Islet precursor cell (in vitro differentiated cells): ENCODE results near the gene PALD1.

Experiments
- DNase-seq: peaks from one replicate; pipeline ENCODE4 v3.0.0-alpha.2; 2018

PALD1 gene

DNA sequence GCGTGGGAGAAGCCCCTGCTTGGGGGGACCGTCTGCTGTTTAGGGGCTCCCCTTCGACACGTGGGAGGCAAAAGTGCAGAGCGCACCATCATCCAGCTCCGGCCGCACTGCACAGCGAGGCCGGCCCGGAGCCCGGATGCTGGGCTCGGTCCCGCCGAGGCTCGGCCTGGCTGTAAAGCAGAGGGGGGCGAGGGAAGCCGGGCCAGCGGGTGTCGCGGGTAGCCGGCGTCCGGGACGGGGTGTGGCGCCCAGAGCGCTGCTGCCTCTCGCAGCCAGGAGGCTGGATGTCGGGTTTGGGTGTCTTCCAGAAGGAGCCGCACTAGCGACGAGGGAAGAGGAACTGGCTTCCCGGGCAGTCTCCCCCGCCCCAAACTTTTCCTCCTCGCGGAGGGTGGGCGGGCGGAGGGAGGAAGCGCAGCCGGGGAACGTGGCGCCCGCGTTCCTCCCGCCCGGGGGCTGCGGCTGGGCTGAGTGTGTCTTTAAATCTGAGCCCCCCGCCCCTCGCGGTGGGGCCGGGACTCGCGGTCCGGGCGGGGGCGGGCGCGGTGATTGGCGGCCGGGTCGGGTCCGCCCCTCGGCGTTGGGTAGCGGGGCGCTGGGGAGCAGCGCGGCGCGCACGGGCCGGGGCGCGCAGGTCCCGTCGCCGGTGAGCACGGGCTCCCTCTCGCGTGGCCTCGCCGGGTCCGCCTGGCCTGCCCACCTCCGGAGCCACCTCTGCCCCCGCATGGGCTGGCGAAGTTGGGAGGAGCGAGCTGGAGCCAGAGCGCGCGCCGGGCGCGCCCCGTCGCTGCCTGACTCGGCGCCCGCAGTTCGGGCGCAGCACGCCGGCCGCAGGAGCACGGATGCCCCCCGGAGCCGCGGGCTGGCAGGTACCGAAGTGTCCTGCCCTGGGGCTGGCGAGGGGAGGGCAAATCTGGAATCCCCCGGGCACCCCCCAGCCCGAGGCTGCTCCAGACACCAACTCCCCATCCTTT, at the start of gene PALD1:
TSS of gene PALD1 (plus strand) at position 577 of the 974 bp plus-strand sequence. CDS start 47,185 bp downstream, outside the sequence.
- peak; percentile 82 for DNase-seq

DNA sequence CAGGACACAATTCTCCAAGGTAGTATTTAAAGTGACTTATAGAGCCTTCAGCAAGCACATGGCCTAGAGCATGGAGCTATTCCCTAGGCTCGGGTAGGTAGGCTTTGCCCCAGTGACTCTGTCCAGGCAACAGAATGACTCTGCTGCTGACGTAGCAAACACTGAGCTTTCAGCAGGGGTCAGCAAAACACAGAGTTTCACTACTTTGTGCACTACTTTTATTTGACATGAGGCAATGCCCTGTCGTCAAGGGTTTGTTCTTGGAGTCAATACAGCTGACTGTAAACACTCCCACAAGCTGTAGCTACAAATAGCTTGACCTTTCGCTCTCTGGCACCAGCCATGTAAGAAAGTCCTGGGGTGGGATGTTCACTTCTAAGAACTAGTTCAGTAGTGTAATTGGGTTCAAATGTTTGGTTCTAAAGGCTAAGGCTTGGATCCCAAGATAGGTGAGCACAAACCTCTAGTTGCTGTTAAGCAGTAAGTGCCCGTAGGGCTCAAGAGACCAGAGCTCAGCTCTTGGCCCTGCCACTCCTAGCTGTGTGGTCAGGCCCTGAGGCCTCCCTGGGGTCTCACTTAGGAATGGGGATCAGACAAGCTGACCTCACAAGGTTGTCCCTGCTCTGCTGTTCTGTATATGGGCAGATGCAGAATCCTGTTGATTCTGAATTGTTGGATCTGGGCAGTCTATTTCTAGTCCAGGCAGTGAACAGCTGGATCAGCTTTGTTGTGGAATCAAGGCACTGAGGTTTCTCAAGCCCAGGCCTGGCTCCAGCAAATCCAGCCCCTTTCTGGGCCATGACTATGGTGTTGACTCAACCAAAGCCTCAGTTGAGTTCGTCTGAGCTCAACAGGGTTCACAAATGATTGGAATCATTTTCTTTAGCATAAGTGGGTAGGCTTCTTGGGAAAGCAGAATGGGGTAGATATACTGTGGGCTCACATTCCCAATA, 47.8 kb upstream of the PALD1 start:
- DNase-seq: peak; percentile 61

DNA sequence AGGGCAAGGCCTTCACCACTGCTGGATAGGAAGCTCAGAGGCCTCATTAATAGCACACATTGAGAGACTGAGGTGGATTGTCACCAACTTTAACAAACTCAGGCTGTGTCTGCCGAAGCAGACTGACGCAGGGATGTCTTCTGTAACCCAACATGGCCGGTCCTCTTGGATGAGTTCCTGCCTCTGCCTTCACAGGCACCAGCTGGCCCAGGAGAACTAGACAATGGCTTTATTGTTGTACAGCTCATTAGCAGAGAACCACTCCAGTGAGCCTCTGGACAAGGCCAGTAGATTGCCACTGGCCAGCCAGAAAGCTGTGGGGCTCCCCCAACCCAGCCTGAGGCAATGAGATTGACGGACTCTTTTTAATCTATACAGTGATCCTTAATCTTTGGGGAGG, 46.5 kb upstream of the PALD1 start:
- peak; percentile 75 for DNase-seq

DNA sequence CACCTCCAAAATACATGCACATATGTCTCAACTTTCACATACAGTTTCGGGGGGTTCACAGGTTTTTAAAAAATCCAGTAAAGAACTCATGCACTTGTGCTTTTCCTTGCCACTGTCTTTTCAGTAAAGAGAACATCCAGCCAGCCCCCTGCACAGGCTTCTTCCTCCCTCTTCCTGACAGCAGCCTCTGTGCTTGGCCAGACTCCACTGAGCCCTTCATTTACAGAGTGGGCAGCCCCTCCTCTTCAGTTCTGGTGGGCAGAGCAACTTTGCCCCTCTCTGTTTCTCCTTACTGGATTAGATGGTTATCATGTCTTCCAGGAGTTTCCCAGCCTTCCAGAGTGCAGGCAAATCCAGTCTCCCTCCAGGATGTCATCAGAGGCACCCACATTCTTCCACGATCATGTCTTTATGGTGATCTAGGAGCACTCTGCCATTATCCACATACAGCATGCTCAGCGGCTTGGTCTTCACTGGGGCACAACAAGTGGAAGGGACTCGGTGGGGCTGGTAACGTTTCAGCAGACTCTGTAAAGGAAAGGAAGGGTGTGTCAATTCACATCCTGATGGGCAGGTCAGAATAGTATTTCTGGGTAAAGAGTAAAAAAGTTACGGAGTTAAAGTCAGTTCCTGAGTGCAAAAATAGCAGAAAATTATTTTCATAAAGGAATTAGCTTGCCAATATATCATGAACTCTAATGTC, 45.9 kb upstream of the PALD1 start:
- no peak for DNase-seq

DNA sequence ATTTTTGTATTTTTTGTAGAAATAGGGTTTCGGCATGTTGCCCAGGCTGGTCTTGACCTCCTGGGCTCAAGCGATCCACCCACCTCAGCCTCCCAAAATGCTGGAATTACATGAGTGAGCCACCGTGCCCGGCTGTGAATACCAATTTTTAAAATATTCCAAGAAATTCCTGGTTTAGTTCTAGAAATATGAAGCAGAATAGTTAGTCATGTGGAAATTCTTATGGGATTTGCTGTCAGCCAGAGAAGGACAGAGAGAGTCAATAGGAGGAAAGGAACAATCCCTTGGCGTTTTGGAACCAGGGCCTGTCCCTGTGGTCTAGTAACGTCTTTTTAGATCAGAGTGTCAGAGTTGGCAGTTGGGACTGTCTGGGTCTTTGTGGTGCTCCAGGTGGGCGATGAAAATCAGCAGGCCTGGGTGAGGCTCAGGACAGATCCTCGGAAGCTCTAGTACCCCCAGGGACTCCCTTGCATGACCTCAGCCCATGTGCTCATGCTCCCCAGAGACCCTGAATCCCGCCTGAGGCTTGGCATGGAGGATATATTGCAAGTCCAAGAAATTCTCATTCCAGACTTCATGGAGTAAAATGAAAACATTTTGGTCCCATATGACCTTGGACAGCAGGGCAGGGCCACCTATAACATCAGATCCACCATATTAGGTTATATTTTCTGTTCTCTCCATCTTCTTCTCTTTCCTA, 44.8 kb upstream of the PALD1 start:
- no peak for DNase-seq

DNA sequence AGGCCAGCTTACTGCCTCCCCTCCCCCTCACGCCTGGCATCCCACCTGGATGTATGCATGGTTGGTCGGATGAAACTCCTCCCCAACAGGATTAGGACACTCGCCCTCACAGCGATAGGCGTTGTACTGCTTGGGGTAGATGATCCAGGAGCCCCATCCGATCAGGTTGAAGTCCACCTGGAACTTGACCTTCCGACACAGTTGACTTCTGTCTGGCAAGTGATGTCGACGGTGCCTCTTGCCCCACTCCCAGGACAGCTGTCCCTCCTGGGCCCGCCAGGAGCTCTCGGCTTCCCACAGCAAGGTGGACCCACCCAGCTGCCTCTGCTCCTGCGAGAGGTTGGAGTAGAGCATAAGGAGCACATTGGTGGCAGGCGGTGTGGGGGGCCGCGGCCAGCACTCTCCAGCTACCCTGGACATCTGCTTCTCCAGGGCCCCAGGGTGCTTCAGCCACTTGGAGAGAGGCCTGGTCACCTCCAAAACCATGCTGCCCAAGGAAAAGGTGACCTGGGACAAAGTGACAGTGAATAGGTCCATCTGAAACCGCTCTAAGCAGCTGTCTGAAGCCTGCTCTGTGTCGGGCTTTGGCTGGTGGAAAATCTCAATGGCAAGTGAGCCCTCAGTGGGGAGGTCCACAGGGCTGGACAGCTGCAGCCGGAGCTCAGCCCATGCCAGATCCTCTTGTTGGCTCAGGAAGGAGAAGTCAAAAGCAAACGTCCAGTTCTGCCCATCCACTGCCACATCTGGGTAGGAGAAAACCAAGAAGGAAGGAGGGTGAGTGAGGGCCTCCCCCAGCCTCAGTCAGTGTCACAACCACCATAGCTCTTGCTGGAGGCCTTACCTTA, 43.1 kb upstream of the PALD1 start:
- DNase-seq: no peak

DNA sequence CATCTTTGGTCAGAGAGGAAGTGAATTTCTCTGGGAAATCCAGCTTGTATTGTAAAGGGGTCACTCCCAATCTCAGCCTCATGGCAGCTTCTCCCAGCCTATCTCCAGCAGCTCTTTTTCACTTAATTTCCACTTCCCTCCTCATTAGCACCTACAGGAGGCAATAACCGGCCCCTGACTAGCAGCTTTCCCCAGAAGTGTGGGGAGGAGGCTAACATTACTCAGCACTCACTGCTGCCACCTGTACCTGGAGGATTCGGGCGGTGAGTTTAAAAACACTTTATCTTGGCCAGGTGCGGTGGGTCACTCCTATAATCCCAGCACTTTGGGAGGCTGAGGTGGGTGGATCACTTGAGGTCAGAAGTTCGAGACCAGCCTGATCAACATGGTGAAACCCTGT, 40.8 kb upstream of the PALD1 start:
- no peak for DNase-seq

DNA sequence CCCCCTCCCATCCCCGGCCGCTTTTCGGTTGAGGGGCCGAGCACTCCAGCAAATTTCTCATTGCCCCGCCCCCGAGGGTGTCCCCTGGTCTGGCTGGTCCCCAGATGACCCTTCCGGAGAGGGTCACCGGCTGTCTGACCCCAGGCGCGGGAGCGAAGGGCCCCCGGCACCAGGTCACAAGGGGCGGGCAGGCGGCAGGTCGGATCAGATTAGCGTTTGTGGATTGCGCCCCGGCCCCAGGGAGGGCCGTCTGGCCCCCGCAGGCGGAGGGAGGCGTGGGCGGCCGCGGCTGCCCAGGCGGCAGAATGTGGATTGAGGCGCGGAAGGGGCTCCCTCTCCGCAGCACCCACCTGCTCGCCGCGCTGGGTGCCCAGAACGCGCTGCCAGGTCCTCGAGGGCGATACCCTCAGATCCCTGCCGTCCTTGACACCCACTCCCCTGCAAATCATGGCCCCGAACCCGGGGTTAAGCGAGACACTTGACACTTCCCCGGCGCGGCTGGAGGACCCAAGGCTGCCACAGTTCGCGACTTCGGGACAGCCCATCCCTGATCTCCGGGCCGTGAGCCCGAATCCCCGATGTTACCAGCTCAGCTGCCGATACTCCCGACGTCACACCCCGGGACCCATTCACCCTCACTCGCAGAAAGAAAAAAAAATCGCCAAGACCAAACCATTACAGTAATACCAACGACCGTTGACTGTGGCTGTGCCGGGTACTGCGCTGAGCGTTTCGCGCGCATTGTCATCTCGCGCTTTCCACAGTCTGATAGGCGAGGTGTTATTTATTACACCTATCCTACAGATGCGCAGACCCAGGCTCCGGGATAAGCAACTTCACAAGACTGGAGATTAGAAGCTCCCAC, 38.0 kb upstream of the PALD1 start:
- DNase-seq: peak; percentile 57

DNA sequence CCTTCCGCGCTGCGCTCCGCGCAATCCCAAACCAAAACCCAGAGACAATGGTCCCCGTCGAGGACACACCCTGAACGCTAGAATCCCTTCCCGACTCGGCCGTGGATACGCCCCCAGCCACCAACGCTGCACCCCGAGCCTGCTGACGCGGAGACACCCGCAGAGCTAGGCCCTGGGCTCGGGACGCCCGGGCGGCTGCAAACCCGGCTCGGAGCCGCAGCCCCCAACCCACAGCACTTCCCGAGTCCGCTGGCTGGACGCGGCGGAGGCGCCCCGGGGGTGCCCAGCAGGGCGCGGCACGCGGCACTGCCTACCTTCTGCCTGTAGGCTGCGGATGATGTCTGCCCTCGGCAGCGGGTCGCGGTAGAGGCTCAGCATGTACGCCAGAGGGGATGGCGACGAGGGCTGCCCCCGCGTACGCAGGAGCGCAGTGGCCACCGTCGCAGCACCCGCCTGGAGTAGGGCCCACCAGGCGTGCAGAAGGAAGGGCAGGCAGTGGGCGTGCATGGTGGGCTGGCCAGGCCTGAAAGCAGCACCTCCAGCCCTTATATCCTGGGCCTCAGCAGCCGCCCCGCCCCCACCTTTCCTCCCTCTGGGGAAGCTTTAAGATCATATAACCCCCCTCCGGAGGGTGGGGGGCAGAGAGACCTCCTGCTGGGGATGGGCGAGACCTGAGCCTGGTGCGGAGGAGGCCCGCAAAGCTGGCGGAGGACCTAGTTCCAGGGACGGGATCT, 37.2 kb upstream of the PALD1 start, which contains the start of gene NODAL:
TSS of gene NODAL (minus strand) at position 521 of the 734 bp plus-strand sequence. CDS start at position 507, 14 bp downstream.
- peak; percentile 67 for DNase-seq

DNA sequence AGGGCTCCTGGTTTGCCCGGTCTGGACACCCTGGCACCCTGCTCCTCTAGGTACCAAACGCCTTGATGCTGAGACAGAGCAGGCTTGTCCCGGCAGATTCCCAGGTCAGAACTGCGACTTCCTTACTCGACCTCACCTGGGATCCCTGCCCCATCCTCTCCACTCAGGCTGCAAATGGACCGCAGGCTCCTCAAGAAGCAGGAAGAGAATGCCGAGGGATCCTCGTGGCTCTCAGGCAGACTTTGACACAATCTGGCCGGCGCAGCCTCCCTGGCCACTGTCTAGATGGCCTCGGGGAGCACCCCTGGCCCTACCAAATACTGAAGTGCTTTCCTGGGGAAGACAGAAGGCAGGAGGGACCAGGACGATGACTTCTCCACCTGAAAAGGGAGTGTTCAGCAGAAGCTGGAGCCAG, 36.7 kb upstream of the PALD1 start:
- DNase-seq: peak; percentile 72

DNA sequence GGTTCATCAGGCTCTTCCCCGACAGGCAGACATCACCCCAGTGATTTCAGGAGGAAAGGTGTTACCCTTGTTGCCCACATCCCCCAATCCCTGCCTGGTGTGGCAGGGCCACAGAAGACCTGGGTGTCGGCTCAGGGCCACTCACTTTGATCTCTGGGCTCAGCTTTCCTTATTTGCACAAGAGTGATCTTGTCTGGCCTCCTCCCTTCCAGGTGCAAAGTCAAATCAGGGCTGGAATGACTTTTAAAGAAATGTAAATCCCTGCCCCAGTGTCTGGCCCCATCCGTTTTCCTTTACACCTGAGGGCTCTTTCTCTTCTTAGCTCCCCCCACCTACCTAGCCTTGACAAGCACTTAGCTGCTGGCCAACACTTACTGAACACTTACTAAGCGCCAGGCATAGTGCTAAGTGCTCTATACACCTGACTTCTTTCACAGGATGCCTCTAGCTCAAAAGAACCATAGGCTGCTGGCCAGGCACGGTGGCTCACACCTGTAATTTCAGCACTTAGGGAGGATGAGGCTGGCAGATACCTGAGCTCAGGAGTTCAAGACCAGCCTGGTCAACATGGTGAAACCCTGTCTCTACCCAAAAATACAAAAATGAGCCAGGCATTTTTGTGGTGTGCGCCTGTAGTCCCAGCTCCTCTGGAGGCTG, 36.1 kb upstream of the PALD1 start:
- DNase-seq: peak; percentile 68

DNA sequence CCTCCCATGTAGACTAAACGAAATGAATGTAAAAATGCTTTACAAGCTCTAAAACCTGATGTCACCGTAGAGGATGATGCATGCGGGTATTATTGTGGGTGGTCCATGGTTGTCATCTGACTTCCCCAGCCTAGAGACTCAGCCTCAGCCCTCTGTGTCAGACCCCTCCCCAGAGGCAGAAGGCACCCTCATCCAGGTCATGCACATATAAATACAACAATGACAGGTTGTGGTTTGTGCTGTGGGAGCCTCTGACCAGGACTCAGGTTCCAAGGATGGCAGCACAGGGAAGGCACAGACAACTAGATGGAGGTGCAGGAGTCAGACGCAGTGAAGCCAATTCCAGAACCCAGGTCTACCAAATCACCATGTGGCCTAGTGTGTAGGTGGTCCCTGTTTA, 33.8 kb upstream of the PALD1 start:
- DNase-seq: no peak

DNA sequence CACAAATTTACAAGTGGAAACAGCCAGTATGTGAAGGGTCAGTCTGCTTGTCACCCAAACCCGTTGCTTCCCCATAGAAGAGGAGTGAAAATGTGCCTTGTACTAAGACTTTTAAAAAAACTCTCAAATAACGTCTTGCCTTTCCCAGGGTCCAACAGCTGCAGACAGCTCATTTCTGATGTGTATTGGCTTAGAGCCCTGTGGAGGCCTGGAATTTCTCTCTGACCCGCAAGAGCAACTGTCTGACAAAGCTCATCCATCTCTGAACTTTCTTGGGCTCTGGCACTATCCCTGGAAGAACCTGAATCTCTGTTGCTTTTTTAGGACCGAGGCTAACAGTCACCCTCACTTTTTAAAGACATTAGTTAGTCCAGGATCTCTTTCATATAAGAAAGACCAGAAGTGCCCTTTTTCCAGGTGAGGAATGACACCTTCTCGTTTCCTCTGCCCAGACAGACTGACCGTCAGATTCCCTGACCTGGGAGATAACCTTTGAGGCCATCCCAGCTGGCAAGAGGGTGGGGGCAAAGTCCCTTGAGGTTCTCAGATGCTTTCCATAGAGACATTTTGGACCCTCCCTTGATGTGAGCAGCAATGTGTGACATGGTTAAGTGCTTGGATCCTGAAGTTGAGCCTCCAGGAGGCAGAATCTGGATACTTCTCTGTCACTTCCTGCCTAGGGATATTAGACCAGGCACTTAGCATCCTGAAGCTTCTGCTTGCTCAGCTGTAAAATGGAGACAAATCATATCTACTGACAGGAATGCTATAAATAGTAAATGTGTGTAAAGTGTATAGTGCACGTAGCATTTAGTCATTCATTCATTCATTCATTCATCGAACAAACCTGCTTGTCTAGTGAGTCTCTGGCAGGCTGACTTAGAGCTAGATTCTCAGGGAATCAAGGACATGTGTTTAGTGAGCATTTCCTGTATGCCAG, 32.6 kb upstream of the PALD1 start:
- DNase-seq: peak; percentile 70

DNA sequence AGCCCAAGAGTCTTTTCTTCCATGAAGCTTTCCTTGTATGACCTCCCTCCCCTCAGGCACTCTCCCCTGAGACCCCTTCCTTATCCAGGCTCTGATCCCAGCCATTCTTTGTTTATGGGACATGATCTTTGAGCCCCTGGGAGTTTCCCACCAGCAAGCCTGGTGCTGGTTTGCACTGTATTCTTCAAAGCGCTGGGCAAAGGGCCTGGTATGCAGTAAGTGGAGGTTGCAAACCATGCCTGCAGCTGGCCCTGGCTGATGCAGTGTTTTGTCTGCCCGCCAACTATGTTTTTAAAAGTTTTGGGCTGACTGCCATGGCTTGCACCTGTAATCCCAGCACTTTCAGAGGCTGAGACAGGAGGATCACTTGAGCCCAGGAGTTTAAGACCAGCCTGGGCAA, 30.3 kb upstream of the PALD1 start:
- DNase-seq: no peak

DNA sequence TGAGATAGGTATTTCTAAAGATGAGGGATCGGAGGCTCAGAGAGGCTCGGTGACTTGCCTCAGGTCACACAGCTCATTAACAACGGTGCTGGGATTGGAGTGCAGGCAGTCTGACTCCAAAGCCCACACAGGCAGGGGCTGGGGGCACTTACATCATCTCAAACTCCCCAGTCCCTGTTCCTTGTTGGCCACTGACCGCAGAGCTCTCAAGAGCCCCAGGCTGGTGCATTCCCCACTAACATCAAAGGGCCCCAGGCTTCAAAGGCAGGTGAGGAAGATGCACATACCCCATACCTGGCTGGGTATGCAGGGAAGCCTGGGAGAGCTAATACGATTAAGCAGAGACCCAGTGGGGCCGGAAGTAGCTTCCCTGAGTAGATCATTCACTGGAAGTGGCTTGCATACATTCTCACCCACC, 23.3 kb upstream of the PALD1 start:
- peak; percentile 98 for DNase-seq

DNA sequence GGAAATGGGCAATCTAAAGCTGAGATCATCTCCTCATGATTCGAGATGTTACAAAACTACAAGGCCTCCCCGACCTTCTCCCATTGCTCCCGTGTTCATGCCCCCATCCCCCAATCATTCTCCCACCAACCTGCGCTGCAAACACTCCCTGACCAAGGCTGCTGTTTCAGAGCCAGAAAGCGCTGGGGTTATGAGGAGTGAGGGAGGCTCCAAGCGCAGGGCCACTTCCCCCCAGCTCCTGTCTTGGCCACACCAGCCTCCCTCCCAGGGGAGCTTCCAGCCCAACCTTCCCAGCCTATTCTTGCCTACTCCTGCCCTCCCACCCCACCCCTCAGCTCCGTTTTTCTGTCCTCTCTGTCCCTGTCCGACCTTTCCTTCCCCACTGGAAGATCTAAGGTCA, 22.4 kb upstream of the PALD1 start:
- DNase-seq: peak; percentile 59

DNA sequence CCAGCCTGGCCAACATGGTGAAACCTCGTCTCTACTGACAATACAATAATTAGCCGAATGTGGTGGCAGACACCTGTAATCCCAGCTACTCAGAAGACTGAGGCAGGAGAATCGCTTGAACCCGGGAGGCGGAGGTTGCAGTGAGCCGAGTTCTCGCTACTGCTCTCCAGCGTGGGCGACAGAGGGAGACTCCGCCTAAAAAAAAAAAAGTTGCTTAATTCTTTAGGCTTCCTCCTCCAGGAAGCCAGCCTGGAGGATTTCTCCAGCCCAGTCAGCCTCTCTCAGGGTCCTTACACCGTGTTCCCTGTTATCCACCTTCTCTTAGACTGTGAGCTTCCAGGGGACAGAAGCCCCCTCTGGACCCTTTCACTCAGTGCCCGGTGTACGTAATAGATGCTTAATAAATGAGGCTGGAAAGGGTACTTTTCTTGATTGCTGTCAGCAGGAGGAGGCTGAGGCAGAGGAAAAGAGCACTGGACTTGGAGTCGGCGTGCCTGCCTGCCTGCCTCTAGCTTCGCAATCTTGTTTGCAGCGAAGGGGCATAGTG, 20.7 kb upstream of the PALD1 start:
- DNase-seq: no peak
